NCI-H2029 (cell line): ENCODE results near the gene ZNF124.

Experiments
- DNase-seq: peaks from one replicate; lab custom pipeline; 2025; lab: John Stamatoyannopoulos, UW

The ZNF124 gene

DNA sequence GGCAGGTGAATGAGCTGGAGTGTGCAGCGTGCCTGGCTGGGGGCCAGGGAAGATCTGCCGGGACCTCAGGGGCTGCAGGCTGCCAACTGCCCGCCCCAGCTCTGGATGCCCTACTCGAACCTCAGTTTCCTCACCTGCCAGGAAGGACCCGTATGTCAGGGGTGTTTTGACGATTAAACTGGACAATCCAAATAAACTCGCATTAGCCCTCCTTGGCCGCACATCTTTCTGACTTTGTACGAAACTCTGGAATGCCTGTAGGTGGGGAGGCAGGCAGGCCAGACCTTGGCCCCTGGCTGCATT is 59.4 kb downstream of the ZNF124 start:
- DNase-seq: peak; percentile 2

- DNase-seq: peak; percentile 2
These were observed 59.9 kb downstream of the ZNF124 start for GRCh38 chr1:247111700-247112478.

- DNase-seq: no peak
These were observed 60.5 kb downstream of the ZNF124 start for GRCh38 chr1:247111259-247111699.

DNA sequence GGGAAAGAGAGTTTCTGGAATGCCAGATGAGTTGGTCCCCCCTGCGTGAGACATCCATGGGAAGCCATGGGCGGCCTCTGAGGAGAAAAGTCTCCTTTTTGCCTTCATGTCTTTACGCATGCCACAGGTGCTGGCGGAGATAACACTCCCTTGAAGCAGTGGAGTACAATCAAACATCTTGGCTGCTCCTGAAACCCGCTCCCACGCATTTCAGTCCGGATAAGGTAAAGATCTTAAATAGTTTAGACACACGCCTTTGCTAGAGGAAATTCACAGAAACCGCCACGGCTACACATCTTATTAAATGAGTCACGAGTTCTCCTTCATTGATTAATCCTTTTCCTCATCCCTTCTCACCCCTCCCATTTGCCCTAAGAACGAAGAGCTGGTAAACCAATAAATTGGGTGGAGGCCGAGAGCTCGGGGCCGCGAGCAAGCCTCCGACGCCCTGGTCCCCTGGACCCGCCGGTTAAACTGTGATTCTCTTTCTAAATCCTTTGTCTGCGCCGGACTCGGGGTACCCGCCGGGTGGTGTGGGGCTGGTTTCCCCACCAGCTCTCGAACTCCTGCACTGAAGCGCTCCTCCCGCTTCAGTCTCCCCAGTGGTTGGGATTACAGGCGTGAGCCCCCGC is 61.1 kb downstream of the ZNF124 start:
- no peak for DNase-seq

DNA sequence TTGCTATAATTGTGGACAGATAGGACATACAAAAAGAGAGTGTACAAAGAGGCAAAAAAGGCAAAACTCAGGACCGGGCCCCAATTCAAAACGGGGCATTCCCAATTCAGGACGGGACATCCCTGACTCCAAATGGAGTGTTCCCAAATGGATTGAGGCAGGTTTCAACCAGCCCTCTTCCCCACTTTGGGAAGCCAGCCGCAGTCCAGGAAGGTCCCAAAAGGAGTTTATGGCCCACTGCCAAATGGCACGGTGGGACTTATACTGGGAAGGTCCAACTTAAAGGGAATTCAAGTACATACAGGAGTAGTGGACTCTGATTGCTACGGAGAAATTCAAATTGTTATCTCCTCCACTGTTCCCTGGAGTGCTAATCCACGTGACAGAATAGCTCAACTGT is 64.1 kb downstream of the ZNF124 start:
- DNase-seq: no peak

- DNase-seq: no peak
These were observed 65.9 kb downstream of the ZNF124 start for GRCh38 chr1:247105966-247106365.
